HepG2 (cell line): ENCODE measurements around the gene MCAT. TPM values are rescaled to one million over a fixed set of nuclear protein-coding genes. Genes with fewer than 3 reads are reported as not detected.

ENCODE experiments used
- ATAC-seq: fragments of 200-7000 bp; cut with Tn5 transposase; 3 replicates; pipeline ENCODE4 v1.9.1; 2020; ENCODE audit warnings: mild to moderate bottlenecking, moderate library complexity
- BruUV-seq: library from RNA; stranded (reverse); fragments of 400-500 nt; replicated peaks from 2 replicates; lab custom pipeline; 2021; lab: Mats Ljungman, UMichigan
- CTCF ChIA-PET: fragments of 300-600 bp; formaldehyde crosslinking; extraction: SDS; loops from one replicate; lab custom pipeline; 2021; ENCODE audit warnings: low total read pairs, inconsistent platforms, low intra/inter-chr PET ratio; lab: Yijun Ruan, JAX
- POLR2A ChIA-PET: fragments of 350-600 bp; sonication (Branson Sonifier 250); formaldehyde crosslinking; loops from one replicate; lab custom pipeline; 2020; ENCODE audit warnings: antibody characterized with exemption, inconsistent platforms; lab: Yijun Ruan, JAX
- DNase-seq: peaks from one replicate; pipeline ENCODE4 v3.0.0-alpha.2; 2015; ENCODE audit warnings: low spot score
- FAIRE-seq: peaks from 3 replicates; lab custom pipeline; 2011; peaks lifted over from hg19 to GRCh38; lab: Jason Lieb, UNC
- H2AFZ ChIP-seq: one replicate; pipeline ENCODE4 v1.6.1; 2011; ENCODE audit warnings: low read length, inconsistent platforms
- H3K27ac ChIP-seq: fragments of 300-600 bp; 3 replicates; pipeline ENCODE4 v1.8.0; 2011; ENCODE audit warnings: mixed run types, mild to moderate bottlenecking, mixed read lengths, low read length, inconsistent platforms; ENCODE audit not compliant: insufficient read depth; ENCODE audit errors: extremely low read length
- H3K27me3 ChIP-seq, 2 experiments: fragments of 200-600 bp in 1 of 2; 2 replicates in 1 of 2; 3 replicates in 1 of 2; pipeline versions ENCODE4 v1.6.0 to v1.8.0; 2011; ENCODE audit warnings: low read length in 2 of 2, mild to moderate bottlenecking in 2 of 2, moderate library complexity in 2 of 2, inconsistent platforms in 1 of 2; ENCODE audit not compliant: insufficient read depth in 2 of 2, control insufficient read depth in 1 of 2
- H3K36me3 ChIP-seq, 2 experiments: fragments of 200-600 bp in 1 of 2; replicated peaks in 1 of 2; 2 replicates in 1 of 2; 3 replicates in 1 of 2; pipeline versions ENCODE4 v1.5.1 to v1.8.0; 2011; ENCODE audit warnings: low read length in 2 of 2, inconsistent platforms in 1 of 2; ENCODE audit not compliant: insufficient read depth in 2 of 2, control insufficient read depth in 1 of 2
- H3K4me1 ChIP-seq: 2 replicates; pipeline ENCODE4 v1.5.1; 2012; ENCODE audit warnings: low read length, inconsistent platforms; ENCODE audit not compliant: insufficient read depth
- H3K4me2 ChIP-seq: 2 replicates; pipeline ENCODE4 v1.6.0; 2011; ENCODE audit warnings: low read depth, low read length, inconsistent platforms
- H3K4me3 ChIP-seq, 3 experiments: fragments of 200-600 bp in 1 of 3; sonication (generic), shearing (Covaris generic) in 1 of 3; replicated peaks in 1 of 3; 2 replicates each; pipeline ENCODE4 v1.5.1; 2011 to 2016; ENCODE audit warnings: low read length in 3 of 3, inconsistent platforms in 2 of 3, low read depth in 2 of 3, mild to moderate bottlenecking in 2 of 3, control low read depth in 1 of 3, mixed read lengths in 1 of 3; ENCODE audit not compliant: insufficient read depth in 1 of 3
- H3K79me2 ChIP-seq: one replicate; pipeline ENCODE4 v1.6.1; 2011; ENCODE audit warnings: low read length, inconsistent platforms; ENCODE audit not compliant: insufficient read depth
- H3K9ac ChIP-seq: 2 replicates; pipeline ENCODE4 v1.6.0; 2011; ENCODE audit warnings: mild to moderate bottlenecking, low read depth, low read length, inconsistent platforms; ENCODE audit not compliant: insufficient read depth
- H3K9me3 ChIP-seq: 2 replicates; pipeline ENCODE4 v1.5.1; 2012; ENCODE audit warnings: mild to moderate bottlenecking, low read length
- H4K20me1 ChIP-seq: 2 replicates; pipeline ENCODE4 v1.6.0; 2011; ENCODE audit warnings: inconsistent platforms, mild to moderate bottlenecking, low read length, moderate library complexity; ENCODE audit not compliant: insufficient read depth
- KDM2A ChIP-seq: sonication (generic); formaldehyde crosslinking; IDR thresholded peaks from 2 replicates; pipeline ENCODE4 v1.4.0; 2020; ENCODE audit warnings: low read depth, missing genetic modification reagents, borderline replicate concordance
- MAFG ChIP-seq: sonication (generic); formaldehyde crosslinking; IDR thresholded peaks from 2 replicates; pipeline ENCODE4 v1.5.1; 2020; ENCODE audit warnings: mild to moderate bottlenecking, missing genetic modification reagents
- MIER2 ChIP-seq: IDR thresholded peaks from 2 replicates; pipeline ENCODE4 v1.6.1; 2016; ENCODE audit warnings: missing biosample characterization, missing genetic modification reagents
- MLLT10 ChIP-seq: sonication (generic); formaldehyde crosslinking; IDR thresholded peaks from 2 replicates; pipeline ENCODE4 v1.4.0; 2020; ENCODE audit warnings: missing genetic modification reagents
- SP2 ChIP-seq: sonication (generic); formaldehyde crosslinking; IDR thresholded peaks from 2 replicates; pipeline ENCODE4 v1.5.1; 2020; ENCODE audit warnings: mild to moderate bottlenecking, missing genetic modification reagents
- ZNF773 ChIP-seq: sonication (generic); formaldehyde crosslinking; IDR thresholded peaks from 2 replicates; pipeline ENCODE4 v1.4.0; 2020; ENCODE audit warnings: missing genetic modification reagents, borderline replicate concordance
- ZNF777 ChIP-seq: sonication (generic); formaldehyde crosslinking; IDR thresholded peaks from 2 replicates; pipeline ENCODE4 v1.4.0; 2020; ENCODE audit warnings: missing genetic modification reagents
- WGBS: methylation state at CpG from one replicate; pipeline ENCODE4 v1.1.6; 2017; ENCODE audit warnings: low lambda C conversion rate; 5-methylcytosine and 5-hydroxymethylcytosine counted together
- in situ Hi-C: cut with HindIII; loops from 2 replicates; pipeline ENCODE4 v1.10.0; 2017; ENCODE audit warnings: low pct_unique_long_range_greater_than_20kb; ENCODE audit not compliant: extremely low pct_ligation_motif_present
- intact Hi-C: fragments of 100-400 bp; cut with micrococcal nuclease; formaldehyde crosslinking; loops from one replicate; pipeline ENCODE4 v1.10.0; 2022; ENCODE audit not compliant: unreplicated experiment
- polyA plus RNA-seq, 8 experiments: library from polyadenylated mRNA; depleted of rRNA in 3 of 8; stranded (reverse) in 7 of 8; unstranded in 1 of 8; fragments of >200 nt; fragmentation: Illumina TruSeq in 4 of 8; extraction: Trizol in 4 of 8; gene quantifications; 2 replicates each; pipeline versions ENCODE4 v1.2.1 to v1.2.3, GENCODE V29; 2011 to 2016; ENCODE audit warnings: low read depth in 4 of 8, missing spikeins in 1 of 8, mixed read lengths in 1 of 8; ENCODE audit not compliant: insufficient read depth in 1 of 8
- total RNA-seq, 5 experiments: library from RNA; depleted of rRNA; stranded (reverse); fragments of >200 nt; fragmentation: Illumina TruSeq; extraction: Trizol; gene quantifications; 2 replicates each; pipeline ENCODE4 v1.2.3, GENCODE V29; 2016; ENCODE audit warnings: low read depth in 1 of 5
- TF ChIP-seq, protein P1 (sequence below): sonication (generic); formaldehyde crosslinking; IDR thresholded peaks from 2 replicates; pipeline ENCODE4 v1.5.1; 2020; ENCODE audit warnings: mild to moderate bottlenecking, moderate library complexity, missing genetic modification reagents

Gene MCAT
- total and polyA plus RNA-seq, 2 of the 13 experiments (the other 11 are each of a cell fraction or from before 2014, with no cell fraction given): 9.3 to 16.7 TPM

DNA sequence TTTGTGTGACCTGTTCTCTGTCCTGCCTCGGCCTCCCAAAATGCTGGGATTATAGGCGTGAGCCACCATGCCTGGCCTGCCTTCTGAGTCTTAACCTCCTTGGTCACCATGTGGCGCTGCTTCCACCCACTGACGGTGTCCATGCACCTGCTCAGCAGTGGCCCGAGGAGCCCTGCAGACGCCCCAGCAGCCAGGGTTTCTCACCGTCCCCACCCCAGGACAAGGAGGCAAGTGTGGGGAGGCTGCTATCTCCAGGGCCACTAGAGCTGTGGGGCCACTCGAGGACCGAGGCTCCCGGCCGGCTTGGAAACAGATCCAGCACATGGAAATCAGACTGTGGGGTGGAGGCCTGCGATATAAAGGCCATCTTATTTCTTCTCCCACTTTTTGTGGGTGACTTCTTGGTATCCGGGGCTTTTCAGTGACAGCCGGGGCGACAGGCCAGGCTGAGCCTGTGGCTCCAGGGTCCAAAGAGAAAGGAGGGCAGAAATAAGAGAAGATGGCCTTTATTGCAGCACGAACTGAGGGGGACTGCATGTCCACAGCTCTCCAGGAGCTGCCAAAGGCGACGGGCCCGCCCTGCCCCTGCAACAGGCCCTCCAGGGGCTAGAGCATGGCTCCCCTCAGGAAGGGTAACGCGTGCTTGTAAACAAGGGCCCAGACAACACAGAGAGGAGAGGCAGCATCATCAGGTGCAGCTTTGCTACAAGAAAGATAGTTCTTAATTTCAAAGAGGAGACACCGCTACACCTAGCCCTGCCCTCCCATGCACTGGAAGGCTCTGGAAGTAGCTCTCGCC is 23.1 kb upstream of the MCAT start (continued):
- TF ChIP-seq ZNF773 (CRISPR knock-in tag) (no peak), MIER2 (CRISPR knock-in tag) (no peak), MLLT10 (no peak), ZNF777 (CRISPR knock-in tag) (no peak), MAFG (CRISPR knock-in tag) (no peak)
- TF ChIP-seq, protein P1, sequence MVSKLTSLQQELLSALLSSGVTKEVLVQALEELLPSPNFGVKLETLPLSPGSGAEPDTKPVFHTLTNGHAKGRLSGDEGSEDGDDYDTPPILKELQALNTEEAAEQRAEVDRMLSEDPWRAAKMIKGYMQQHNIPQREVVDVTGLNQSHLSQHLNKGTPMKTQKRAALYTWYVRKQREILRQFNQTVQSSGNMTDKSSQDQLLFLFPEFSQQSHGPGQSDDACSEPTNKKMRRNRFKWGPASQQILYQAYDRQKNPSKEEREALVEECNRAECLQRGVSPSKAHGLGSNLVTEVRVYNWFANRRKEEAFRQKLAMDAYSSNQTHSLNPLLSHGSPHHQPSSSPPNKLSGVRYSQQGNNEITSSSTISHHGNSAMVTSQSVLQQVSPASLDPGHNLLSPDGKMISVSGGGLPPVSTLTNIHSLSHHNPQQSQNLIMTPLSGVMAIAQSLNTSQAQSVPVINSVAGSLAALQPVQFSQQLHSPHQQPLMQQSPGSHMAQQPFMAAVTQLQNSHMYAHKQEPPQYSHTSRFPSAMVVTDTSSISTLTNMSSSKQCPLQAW: no peak

DNA sequence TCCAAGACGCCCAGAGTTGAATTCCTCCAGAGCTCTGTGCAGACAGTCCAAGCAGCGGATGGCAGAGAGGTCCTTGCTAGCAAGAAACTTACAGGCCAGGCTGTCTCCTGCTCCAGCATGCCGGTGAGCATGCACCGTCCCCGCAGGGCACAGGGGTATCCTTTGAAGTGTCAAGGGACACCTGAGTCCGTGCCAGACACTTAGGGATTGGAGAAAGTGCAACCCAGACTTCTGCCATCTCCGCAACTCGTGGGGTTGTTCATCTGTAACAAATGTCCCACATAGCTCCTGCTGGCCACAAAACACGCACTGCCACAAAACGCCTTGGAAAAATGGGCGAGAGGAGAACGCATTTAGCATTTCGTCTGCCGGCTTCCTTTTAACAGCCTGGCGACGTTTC is 21.4 kb upstream of the MCAT start:
- no TSS peak for BruUV-seq
- TF ChIP-seq SP2 (no peak), KDM2A (CRISPR knock-in tag) (peak; percentile 34; the same call in 1 of the 2 replicates)
- intact Hi-C loops (no loop called here), in situ Hi-C loops (no loop called here)
- DNase-seq (no peak), ATAC-seq (no peak; the same call in 2 of the 3 replicates), FAIRE-seq (no peak)
- no peaks in the 10 kb centered on the region for H3K79me2 ChIP-seq
- H4K20me1 ChIP-seq: no peaks in the 10 kb centered on the region
- H3K4me1 ChIP-seq: 0 out of 2 replicates have a peak, but pooled peaks cover 8% of the 10 kb centered on the region
- no peak overlapping the region for H3K4me3 ChIP-seq
- H3K27me3 ChIP-seq: peaks cover 5 to 13% of the 10 kb centered on the region in 2 experiments; a peak in 4 of 5 replicates
- H2AFZ ChIP-seq: no peak overlapping the region
- H3K9me3 ChIP-seq: no peaks in the 10 kb centered on the region
- CTCF ChIA-PET: no interaction called here
- no peak overlapping the region for H3K9ac ChIP-seq
- 47% methylated on average over 16 of the region's 16 CpGs for WGBS
- peaks cover under 1 to 4% of the 10 kb centered on the region in 2 experiments; a peak in 3 of 5 replicates for H3K36me3 ChIP-seq
- H3K4me2 ChIP-seq: no peak overlapping the region
- POLR2A ChIA-PET: no interaction called here
- H3K27ac ChIP-seq: no peak overlapping the region
